ENCODE data around the gene MED22.
"Not testable (repeated sequence)": the region's sequence is repeated elsewhere in the genome, so short reads cannot be mapped to it uniquely, and the experiment has no call there.

Gene MED22

GRCh38 chr9:133347985-133348717, at the start of gene MED22, which contains the start of gene RPL7A:
Gene MED22, minus strand, starts transcription at chr9:133348131. Its CDS starts 1,469 bp downstream, at chr9:133346662.
Gene RPL7A, plus strand, starts transcription at chr9:133348218. Its CDS starts 26 bp downstream, at chr9:133348244.
- peak; percentile 80 for DNase-seq

GRCh38 chr9:133397370-133397769, 49.4 kb upstream of the MED22 start:
- no peak for DNase-seq

DNA sequence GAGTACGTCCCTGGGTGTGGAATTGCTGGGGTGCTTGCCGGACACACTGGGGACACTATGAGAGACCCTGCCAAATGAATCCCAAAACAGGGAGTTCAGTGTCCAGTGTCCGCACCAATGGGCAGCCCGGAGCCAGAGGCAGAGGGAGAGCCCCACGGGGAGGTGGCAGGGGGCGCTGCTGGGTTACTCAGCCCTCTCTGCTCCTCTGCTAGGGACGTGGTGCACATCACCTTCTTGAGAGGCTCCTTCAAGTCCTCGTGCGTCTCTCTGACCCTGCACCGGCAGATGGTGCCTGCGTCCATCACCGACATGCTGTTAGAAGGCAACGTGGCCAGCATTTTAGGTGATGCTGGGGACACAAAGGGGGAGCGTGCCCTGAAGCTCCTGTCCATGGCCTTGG, 49.0 kb upstream of the MED22 start:
- DNase-seq, result no peak

DNA sequence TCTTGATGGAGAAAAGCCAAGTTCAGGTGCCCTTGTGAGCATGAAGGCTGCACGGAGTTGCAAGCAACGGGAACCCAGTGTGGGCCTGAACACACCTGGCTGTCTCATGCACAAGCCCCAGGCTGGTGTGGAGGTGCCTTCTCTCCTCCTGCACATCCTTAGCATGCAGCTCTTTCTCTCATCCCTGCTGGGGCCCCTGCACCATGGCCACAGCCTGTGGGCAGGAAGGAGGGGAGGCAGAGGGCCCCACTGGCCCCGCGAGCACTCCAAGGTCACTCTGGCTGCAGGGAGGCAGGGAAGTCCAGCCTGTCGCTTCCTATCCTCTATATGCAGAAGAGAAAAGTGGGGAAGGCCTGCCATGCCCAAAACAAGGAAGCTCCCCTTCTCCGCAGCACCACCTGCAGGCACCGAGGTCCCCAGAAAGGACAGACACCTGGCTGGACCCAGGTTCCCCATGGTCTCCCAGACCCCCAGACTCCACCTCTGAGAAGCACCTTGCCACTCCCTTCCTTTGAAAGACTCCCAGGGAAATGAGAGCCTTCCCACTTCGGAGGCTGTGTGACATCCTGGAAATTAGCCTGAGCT, 46.8 kb upstream of the MED22 start:
- DNase-seq, result no peak

- DNase-seq, result no peak
Measured at GRCh38 chr9:133393399-133393798, 45.5 kb upstream of the MED22 start.

GRCh38 chr9:133392308-133392707, 44.4 kb upstream of the MED22 start:
- not testable (repeated sequence) for DNase-seq

DNA sequence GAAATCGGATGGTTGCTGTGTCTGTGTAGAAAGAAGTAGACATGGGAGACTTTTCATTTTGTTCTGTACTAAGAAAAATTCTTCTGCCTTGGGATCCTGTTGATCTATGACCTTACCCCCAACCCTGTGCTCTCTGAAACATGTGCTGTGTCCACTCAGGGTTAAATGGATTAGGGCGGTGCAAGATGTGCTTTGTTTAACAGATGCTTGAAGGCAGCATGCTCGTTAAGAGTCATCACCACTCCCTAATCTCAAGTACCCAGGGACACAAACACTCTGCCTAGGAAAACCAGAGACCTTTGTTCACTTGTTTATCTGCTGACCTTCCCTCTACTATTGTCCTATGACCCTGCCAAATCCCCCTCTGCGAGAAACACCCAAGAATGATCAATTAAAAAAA, 43.5 kb upstream of the MED22 start:
- not testable (repeated sequence) for DNase-seq

DNA sequence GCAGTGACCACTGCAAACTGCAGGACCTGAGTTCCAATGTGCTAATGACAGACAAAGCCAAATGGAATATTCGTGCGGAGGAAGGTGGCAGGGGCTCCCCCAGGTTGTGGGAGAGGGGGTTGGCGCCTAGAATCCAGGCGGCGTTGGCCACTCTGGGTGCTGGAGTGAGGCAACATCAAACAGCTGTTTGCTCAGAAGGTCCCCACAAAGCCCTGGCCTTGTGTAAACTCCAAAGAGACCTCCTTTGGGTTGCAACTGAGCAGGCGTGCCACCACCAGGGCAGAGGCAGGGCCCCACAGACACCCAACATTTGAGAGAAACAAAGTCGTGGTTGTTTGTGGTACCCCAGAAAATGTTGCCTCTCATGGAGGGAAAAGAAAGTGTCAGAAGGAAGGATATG, 42.8 kb upstream of the MED22 start:
- no peak for DNase-seq

DNA sequence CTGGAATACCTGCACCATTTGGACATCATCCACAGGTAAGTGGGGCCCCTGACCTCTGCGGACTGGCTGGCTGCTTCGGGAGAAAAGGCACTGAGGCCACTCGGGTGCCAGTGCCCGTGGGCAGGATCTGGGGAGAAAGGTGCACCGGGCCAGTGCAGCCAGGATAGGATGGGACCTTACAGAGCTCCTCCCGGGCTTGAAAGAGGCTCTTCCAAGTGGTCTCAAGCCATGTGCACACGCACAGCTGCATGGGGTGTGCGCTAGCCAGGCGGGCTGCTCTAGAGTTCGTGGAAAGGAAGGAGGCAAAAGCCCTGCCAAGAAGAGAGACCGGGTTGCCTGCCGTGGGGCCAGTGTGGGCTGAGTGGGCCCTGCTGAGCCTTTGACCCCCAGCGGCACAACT, 41.6 kb upstream of the MED22 start:
- no peak for DNase-seq

DNA sequence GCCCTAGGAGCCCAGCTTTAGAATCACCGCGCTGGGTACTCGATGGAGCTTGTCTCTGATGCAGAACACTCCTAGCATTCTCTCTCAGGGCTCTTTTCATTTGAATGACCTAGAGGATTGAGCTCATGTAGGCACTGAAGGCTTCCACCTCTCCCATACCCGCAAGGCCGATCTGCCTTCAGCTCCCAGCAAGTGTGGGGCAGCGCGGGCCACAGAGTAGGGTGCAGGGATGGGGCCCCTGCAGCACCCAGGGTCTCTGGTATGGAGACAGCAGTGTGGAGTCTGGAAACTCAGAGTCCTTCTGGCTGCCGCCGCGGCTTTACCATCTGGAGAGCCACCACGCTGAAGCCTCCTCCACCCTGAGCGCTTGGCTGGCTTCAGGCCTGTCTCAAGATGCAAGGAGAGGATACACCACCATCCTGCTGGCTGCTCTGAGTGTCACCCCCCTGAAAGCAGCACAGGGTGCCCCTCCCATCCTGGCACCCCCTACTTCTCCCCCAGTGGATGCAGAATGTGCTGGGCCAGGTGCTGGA, 41.2 kb upstream of the MED22 start:
- DNase-seq, result no peak

- no peak for DNase-seq
Measured at GRCh38 chr9:133387680-133388079, 39.7 kb upstream of the MED22 start.

DNA sequence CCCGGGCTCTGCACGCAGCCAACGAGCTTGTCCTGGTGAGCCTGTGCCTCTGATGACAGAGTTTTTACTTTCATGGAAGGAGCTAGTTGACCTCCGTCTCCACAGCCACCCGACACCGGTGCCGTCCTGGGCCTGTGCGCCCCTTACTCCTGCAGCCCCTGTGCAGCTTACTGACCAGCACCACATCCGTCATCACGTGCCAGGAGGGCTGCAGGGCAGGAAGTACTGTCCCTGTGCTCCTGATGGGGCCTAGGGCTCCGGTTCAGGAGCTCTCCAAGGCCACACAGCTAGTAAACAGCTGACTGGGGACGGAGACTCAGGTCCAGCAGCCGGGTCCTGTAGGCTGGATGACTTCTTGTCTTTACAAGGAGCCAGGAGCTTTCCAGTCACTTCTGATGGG, 38.4 kb upstream of the MED22 start:
- no peak for DNase-seq

DNA sequence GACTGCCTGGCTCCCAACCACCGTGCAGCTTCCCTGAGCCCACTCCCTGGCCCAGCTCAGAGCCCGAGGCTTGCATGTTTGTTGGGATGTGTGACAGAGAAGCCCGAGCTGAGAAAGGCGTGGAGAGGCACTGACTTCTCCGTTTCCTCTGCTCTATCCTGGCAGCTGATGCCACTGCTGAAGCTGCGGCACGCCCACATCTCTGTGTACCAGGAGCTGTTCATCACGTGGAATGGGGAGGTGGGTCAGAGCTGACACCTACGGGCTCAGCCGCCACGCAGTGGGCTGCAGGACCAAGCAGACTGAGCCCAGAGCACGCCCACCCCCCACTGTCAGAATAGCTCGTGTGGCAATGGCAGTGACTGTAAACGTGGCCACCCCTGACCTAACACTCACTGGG, 37.5 kb upstream of the MED22 start:
- DNase-seq, result no peak

DNA sequence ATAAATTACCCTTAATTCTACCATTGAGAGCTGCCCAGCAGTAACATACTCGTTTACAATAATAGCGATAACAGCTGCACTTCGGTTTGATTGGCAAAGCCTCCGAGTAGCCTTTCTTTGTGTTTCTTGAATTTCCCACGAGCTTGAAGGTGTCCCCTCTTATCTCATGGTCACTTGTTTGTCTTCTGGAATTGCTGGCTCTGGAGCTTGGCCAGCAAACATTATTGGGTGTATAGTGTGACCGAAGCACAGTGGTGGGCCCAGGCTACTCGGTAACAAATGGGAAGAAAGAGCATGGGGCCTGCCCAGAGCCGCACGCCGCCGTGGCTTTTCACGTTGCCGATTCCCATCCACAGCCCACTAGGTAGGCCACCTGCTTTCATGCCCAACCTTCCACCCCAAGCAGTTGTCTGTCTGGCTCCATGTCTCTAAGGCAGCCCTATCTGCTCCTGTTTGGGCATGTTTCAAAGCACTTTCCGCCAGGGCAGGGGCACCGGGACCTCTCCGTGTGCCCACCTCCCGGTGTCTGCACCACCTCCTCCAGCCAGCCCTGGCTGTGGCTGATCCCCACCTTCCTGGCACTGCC, 36.9 kb upstream of the MED22 start:
- DNase-seq, result no peak

DNA sequence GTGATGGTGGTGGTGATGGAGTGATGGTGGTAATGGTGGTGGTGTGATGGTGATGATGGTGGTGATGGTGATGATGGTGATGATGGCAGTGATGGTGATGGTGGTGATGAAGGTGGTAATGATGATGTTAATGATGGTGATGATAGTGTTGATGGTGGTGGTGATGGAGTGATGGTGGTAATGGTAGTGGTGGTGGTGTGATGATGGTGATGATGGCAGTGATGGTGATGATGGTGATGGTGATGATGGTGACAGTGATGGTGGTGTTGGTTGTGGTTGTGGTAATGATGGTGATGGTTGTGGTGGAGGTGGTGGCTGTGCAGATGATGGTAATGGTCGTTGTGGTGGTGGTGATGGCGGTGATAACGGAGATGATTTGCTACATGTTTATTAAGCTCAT, 35.5 kb upstream of the MED22 start:
- no peak for DNase-seq

- DNase-seq, result no peak
Measured at GRCh38 chr9:133382507-133383141, 34.7 kb upstream of the MED22 start.

GRCh38 chr9:133380734-133381133, 32.8 kb upstream of the MED22 start:
- DNase-seq, result no peak

DNA sequence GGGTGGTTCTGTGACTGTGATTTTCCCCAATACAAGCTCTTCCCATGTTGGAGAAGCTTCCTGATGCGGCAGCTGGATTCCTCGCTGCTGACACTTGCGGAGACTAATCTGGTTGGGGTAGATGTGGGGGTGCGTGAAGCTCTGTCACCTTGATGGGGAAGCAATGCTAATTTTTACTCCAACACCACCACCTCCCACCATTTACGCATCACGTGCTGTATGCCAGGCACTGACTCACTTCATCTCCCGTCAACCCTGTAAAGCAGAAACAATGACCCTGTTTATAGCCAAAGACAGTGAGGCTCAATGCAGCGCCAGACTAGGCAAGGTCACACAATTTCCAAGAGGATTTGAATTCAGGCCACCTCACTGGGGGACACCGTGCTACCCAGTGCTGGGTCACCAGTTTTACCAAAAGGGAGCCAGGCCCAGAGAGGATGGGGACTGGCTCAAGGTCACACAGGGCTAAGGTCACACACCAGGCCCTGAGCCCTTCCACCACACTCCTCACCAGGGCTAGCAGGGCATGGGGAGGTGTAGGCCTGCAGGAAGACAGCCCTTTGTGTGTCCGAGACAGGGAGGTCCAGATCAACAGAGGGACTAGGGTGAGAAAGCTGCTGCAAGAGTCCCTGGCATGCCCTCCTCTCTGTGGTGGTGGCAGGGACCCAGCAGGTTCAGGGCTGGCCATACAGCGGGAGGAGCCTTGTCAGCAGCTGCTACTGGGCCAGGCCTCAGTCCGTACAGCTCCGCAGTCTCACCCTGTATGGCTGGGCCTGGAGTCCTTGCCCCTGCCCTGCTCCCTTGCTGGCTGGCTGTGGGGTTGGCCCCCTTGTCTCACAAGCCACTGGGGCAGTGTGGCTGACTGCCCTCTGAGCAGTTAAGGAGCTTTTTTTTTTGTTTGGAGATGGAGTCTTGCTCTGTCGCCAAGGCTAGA, 31.5 kb upstream of the MED22 start:
- no peak for DNase-seq

DNA sequence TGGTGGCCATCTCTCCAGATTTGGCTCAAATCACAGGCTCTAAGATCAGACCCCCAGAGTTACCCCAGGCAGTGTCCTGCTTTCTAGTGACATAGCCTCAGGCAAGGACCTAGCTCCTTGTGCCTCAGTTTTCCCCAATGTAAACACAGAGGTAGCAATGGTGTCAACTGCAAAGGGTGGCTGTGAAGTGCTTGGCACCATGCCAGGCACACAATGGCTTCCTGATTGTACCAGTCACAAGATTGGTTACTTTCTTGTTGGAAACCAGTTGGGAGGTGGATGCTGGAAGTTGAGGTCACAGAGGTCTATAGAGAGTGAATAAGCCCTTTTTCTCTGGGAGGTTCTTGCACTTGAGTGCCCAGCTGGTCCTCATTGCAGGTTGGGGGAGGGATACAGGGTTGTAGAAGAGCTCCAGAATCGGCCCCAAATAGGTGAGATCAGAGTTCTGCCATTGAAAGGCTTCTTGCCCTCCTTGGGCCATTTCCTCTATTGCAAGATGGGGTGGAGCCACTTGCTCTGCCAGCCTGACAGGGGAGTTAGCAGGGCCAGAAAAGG, 30.6 kb upstream of the MED22 start:
- DNase-seq, result no peak

DNA sequence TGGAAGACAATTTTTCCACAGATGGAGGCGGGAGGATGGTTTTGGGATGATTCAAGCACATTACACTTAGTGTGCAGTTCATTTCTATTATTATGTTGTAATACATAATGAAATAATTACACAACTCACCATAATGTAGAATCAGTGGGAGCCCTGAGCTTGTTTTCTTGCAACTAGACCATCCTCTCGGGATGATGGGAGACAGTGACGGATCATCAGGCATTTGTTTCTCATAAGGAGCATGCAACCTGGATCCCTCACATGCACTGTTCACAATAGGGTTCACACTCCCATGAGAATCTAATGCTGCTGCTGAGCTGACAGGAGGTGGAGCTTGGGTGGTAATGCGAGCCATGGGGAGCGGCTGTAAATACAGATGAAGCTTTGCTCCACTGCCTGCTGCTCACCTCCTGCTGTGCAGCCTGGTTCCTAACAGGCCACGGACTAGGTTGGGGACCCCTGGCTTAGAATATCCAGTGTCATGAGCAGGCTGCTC, 29.8 kb upstream of the MED22 start:
- no peak for DNase-seq

DNA sequence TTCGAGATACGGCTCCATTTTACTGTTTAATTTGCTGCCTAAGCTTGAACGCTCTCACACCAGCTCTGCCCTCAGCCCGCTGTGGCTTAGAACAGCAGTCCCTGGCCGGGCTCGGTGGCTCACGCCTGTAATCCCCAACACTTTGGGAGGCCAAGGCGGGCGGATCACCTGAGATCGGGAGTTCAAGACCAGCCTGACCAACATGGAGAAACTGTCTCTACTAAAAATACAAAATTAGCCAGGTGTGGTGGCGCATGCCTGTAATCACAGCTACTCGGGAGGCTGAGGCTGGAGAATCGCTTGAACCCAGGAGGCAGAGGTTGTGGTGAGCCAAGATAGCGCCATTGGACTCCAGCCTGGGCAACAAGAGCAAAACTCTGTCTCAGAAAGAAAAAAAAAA, 29.3 kb upstream of the MED22 start:
- DNase-seq, result not testable (repeated sequence)
